ENCODE data around the gene TCERG1.

TCERG1 gene

DNA sequence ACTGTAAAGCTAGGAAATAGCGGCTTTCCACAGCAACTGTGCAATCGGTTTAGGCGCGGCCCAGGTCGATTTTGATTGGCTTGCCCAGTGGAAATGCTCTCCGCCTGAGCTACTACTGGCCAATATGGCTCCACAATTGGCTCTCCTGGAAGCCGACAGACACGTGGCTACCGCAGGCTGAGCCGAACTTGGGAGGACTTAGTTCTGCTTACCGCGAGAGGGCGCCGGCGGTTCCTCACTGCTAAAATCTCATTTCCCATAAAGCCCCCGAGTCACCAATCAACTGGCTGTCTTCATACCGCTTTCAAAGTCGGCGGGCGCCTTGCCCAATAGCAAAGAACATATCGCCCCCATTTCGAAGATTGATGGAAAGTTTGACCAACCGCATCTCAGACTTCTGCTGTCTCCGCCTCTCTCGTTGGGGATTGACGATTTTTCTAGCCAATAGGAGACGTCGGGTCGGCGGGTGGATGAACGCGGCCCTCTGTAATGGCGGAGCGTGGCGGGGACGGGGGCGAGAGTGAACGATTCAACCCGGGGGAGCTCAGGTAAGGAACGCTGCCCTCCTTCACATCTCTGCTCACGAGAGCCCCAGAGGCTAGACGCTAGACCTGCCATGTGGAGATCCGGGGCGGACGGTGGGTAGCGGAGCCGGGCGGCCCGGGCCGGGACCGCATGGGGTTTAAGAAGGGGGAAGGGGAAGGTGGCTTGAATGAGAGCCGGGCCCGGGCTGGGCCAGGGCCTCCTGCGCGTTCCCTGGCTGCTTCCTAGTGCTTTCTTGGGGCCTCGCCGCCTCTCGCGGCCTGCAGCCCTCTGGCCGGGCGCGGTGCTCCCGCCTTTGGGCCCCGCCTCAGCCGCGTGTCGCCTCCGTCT is at the start of gene TCERG1:
Gene TCERG1, plus strand, starts transcription at position 473 of the 873 bp plus-strand sequence. Its CDS starts 17 bp downstream, at position 490.
- peak; percentile 92 for DNase-seq (ENCODE audit: low read depth, low spot score)

DNA sequence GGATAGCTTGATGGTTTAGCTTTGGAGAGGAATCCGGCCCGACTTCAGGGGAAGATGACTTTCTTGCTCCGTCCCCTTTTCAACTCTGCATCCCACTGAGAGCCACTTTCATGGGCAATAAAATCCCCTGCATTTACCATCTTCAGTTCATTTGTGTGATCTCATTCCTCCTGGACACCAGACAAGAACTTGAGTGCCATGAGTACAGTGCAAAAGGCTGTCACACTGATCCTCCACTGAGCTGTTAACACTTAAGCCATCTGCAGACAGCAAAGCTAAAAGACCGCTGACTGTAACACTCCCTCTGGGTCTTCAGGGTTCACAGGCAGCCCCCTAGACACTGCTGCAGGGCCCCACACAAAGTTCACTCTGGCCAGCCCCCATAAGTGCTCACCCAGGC is 48.3 kb upstream of the TCERG1 start:
- DNase-seq (ENCODE audit: low read depth, low spot score), result no peak

GRCh38 chr5:146399481-146399880 is 47.7 kb upstream of the TCERG1 start:
- no peak for DNase-seq (ENCODE audit: low read depth, low spot score)

- DNase-seq (ENCODE audit: low read depth, low spot score), result no peak
Measured at GRCh38 chr5:146400201-146400600, 46.9 kb upstream of the TCERG1 start.

DNA sequence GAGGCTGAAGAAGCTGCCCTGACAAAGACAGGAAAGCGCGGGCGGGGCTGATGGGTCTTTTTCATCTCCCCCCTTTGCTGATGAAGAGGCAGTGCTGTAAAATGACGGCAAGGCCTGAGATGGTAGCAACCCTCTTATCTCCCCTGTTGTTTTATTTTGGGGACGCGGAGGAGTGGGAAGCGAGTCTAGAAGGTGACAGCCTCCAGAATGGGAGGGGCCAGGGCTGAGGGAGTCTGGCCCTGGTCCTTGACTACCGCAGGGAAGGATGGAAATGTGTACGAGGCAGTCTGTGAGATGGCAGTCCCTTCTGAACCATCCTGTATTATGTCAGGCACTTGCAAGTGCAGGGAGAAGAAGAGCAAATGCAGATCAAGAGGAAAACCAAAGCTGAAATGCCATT is 46.1 kb upstream of the TCERG1 start:
- no peak for DNase-seq (ENCODE audit: low read depth, low spot score)

DNA sequence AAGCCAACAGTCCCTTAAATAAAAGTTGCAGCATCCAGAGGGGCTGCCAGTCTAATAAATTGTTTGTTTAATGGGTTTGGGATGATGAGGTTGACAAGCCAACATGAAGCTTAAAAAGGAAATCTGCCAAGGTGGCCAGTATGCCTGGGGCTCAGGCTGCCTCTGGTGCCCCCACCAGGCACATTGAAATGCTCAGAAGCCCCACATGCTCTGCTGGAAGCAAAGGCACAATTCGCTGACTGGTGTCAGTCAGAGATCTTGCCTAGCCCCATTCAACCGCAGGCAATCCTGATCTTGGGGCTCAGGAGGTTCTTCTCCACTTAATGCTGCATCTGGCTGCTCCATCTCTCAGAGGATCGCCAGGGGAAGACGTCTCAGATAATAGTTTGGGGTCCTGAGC is 44.2 kb upstream of the TCERG1 start:
- no peak for DNase-seq (ENCODE audit: low read depth, low spot score)

DNA sequence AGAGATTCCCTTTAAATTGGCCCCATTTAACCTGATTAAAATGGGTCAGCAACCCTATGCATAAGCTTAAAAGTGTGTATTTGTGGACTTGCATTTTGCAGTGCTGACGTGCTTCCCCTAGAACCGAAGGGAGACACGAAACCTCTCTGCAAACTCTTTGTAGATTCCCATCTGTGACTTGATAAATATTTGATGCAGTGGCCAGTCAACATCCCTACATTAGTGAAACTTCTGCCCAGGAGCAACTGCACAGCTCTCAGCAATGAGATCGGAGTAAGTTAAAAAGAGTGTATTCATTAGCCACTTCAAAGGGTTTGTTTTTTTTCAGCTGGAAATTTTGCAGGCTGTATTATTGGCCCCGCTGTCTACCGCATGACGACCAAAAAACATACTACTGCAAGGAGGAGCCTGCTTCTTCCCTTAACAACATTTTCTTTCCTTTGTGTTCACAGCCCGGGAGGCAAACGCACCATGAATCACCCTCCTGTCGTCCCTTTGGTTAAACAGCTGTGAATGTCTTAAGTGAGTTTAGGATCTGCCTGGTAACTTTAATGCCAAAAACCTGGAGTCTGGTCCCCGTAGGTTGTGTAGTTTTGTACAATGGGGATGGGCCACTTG is 38.0 kb upstream of the TCERG1 start:
- no peak for DNase-seq (ENCODE audit: low read depth, low spot score)

GRCh38 chr5:146410272-146410671 is 36.9 kb upstream of the TCERG1 start:
- DNase-seq (ENCODE audit: low read depth, low spot score), result no peak

DNA sequence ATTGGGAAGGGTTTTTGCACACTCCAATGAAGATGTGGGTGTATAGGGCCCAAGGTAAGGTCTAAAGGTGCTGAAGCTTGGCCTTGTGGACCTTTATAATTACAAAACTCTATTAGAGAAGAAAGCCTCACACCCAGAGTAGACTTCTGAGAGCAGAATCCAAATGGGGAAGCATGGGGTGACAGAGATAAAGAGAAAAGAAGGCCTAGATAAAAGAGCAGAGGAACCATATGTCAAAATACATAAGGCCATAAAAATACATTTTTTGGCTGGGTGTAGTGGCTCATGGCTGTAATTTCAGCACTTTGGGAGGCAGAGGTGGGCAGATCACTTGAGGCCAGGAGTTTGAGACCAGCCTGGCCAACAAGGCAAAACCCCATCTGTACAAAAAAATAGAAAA is 27.4 kb upstream of the TCERG1 start:
- no peak for DNase-seq (ENCODE audit: low read depth, low spot score)

DNA sequence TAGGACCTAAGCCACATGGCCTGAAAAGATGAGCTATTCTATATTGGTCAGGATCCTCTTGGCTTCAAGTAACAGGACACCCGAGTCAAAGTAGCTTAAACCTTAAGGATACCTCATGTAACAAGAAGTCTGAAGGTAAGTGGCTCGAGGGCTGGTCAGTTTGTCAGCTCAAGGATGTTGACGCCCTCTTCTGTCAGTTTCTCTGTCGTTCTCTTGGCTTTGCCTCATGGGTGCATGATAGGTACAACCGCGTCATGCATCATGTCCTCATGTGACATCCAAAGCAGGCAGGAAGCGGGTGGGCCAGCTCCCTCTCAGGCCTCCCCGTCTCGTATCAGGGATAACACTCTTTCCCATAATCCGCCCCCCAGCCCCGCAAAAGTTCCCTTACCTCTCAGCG is 22.1 kb upstream of the TCERG1 start:
- no peak for DNase-seq (ENCODE audit: low read depth, low spot score)

DNA sequence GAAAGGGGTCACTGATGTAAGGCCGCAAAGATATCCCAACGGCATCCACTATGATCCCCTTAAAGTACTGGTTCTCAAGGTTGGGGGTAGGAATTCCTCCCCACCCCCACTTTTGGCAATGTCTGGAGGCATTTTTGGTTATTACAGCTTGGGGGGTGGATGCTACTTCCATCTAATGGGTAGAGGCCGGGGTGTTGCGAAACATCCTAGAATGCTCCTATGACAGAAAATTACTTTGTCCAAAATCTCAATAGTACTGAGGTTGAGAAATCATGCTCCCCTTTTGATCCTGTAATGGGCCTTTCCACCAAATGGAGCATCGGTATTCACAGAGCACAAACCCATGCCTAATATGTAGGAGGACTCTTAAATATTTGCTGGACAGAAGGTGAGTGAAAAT is 20.8 kb upstream of the TCERG1 start:
- no peak for DNase-seq (ENCODE audit: low read depth, low spot score)

DNA sequence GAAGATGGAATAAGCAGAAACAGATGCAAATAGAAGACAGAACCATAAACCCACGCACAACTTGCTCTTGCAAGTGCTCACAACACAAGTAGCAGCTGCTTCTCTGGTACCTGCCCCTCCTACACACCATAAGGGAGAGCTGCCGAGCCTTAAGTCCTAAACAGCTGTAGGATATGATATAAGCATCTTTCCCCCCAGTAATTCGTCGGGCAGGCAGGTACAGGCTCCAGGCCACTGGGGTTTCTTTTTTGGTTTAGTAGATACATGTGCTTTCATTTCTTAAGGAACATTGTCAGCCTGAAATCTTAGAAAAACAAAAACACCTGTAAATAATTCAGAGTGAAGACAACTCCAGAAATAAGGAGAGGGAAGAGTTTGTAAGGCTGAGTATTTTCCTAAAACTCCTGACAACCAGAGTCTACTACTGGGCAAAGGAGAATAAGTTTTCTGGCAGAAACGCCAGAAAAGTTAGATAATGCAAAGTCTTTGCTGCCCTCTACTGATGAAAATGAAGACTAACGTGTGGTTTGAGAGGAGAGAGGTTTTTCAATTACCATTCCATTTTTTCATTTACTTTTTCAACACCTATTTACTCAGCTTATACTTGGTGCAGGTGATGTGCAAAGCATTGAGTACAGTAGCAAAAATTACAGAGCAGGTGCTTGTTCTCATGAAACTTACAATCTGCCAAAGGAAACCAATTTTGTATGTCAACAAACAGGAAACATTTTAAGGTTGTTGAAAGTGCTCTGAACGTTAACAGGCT is 20.1 kb upstream of the TCERG1 start:
- no peak for DNase-seq (ENCODE audit: low read depth, low spot score)

DNA sequence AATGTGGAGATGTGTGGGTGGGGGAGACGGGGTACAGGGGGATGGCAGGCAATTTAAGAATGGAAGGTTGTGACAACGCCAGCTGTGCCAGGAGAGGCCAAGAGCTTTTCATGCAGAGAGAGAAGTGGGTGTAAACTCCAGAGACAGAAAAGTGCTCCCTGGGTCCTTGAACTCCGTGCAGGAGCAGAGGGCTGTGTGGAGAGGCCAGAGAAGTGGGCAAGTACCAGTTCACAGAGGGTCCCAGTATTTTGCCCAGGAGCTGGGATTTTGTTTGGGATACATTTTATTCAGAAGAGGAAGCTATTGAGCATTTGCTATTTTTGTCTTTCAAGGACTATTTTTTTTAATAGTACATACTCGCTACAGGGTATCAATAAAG is 19.5 kb upstream of the TCERG1 start:
- no peak for DNase-seq (ENCODE audit: low read depth, low spot score)

DNA sequence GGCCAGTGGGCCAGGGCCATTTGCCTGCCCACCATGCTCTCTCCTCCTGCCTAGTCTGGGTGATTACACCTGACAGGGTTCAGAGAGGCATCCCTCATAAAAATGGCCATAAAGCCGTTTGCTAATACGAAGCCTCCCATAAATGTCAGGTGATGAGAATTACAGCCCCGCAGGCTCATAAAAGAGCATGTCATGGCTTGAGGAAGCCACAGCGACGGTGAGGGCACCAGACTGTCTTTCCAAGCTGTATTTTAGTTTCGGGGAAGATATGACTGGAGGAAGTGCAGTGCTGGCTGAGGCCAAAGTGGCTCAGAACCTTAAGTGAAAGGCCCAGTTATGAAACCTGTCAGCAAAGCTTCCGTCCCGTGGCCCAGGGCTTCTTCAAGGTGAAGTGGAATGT is 18.5 kb upstream of the TCERG1 start:
- no peak for DNase-seq (ENCODE audit: low read depth, low spot score)

- DNase-seq (ENCODE audit: low read depth, low spot score), result no peak
Measured at GRCh38 chr5:146440353-146440752, 6.8 kb upstream of the TCERG1 start.

- no peak for DNase-seq (ENCODE audit: low read depth, low spot score)
Measured at GRCh38 chr5:146440870-146441495, 6.2 kb upstream of the TCERG1 start.

GRCh38 chr5:146441896-146442295 is 5.2 kb upstream of the TCERG1 start:
- DNase-seq (ENCODE audit: low read depth, low spot score), result no peak

GRCh38 chr5:146447734-146448380 is 724 bp downstream of the TCERG1 start:
- no peak for DNase-seq (ENCODE audit: low read depth, low spot score)

- DNase-seq (ENCODE audit: low read depth, low spot score), result no peak
Measured at GRCh38 chr5:146448783-146449519, 1.8 kb downstream of the TCERG1 start.

- no peak for DNase-seq (ENCODE audit: low read depth, low spot score)
Measured at GRCh38 chr5:146450002-146450401, 2.9 kb downstream of the TCERG1 start.

GRCh38 chr5:146451411-146451810 is 4.3 kb downstream of the TCERG1 start:
- no peak for DNase-seq (ENCODE audit: low read depth, low spot score)

Data from activated naive CD8-positive, alpha-beta T cell treated with anti-CD3 and anti-CD28 coated beads, Interleukin-2, amount 50 U/mL, for 16 hours (primary cell).